A673 (cell line): ENCODE results near the gene SORCS1. TPM values are rescaled to one million over a fixed set of nuclear protein-coding genes. Genes with fewer than 3 reads are reported as not detected.

Experiments
- BruUV-seq: library from RNA; stranded (reverse); fragments of 400-500 nt; replicated peaks from 2 replicates; lab custom pipeline; 2021; lab: Mats Ljungman, UMichigan
- CTCF ChIA-PET: fragments of 300-600 bp; sonication (Branson Sonifier 250); formaldehyde crosslinking; loops from one replicate; lab custom pipeline; 2022; ENCODE audit warnings: antibody characterized with exemption; lab: Charles Lee
- POLR2A ChIA-PET: fragments of 300-600 bp; sonication (Branson Sonifier 250); formaldehyde crosslinking; loops from one replicate; lab custom pipeline; 2022; ENCODE audit warnings: antibody characterized with exemption; ENCODE audit not compliant: low non-redundant PET; lab: Charles Lee
- DNase-seq: peaks from one replicate; pipeline ENCODE4 v3.0.0-alpha.2; 2015; ENCODE audit warnings: low spot score
- H3K27ac ChIP-seq: fragments of 200-600 bp; sonication (generic); 2 replicates; pipeline ENCODE4 v1.5.1; 2016; ENCODE audit warnings: mixed run types, low read depth, mild to moderate bottlenecking, mixed read lengths, antibody characterized with exemption, low read length; ENCODE audit not compliant: poor library complexity, severe bottlenecking
- H3K27me3 ChIP-seq: fragments of 200-600 bp; sonication (generic); replicated peaks from 2 replicates; pipeline ENCODE4 v1.6.1; 2017; ENCODE audit warnings: mixed run types, low read depth, mild to moderate bottlenecking, mixed read lengths, antibody characterized with exemption, low read length; ENCODE audit not compliant: insufficient read depth, poor library complexity
- H3K36me3 ChIP-seq: fragments of 200-600 bp; sonication (generic); 2 replicates; pipeline ENCODE4 v1.6.1; 2016; ENCODE audit warnings: mixed run types, mild to moderate bottlenecking, mixed read lengths, antibody characterized with exemption, low read length; ENCODE audit not compliant: insufficient read depth, poor library complexity, severe bottlenecking
- H3K4me1 ChIP-seq: fragments of 200-600 bp; sonication (generic); 2 replicates; pipeline ENCODE4 v1.6.1; 2017; ENCODE audit warnings: mixed run types, mild to moderate bottlenecking, mixed read lengths, antibody characterized with exemption, low read length; ENCODE audit not compliant: insufficient read depth, poor library complexity, severe bottlenecking
- H3K4me3 ChIP-seq: fragments of 200-600 bp; sonication (generic); 2 replicates; pipeline ENCODE4 v1.5.1; 2016; ENCODE audit warnings: low read depth, mixed run types, mild to moderate bottlenecking, mixed read lengths, low read length; ENCODE audit not compliant: poor library complexity, severe bottlenecking
- H3K9me3 ChIP-seq: fragments of 200-600 bp; sonication (generic); 2 replicates; pipeline ENCODE4 v1.6.1; 2016; ENCODE audit warnings: mixed run types, low read depth, mild to moderate bottlenecking, mixed read lengths, antibody characterized with exemption, low read length; ENCODE audit not compliant: poor library complexity, severe bottlenecking
- EZH2 ChIP-seq: fragments of 200-600 bp; sonication (generic); IDR thresholded peaks from 2 replicates; pipeline ENCODE4 v1.6.1; 2017; ENCODE audit warnings: borderline replicate concordance, low read depth, mild to moderate bottlenecking, mixed read lengths, antibody characterized with exemption, low read length; ENCODE audit not compliant: poor library complexity, severe bottlenecking
- intact Hi-C: fragments of 100-400 bp; cut with micrococcal nuclease; formaldehyde crosslinking; loops from one replicate; pipeline ENCODE4 v1.10.0; 2022; ENCODE audit not compliant: unreplicated experiment
- total RNA-seq: library from RNA; stranded (reverse); gene quantifications from 2 replicates; pipeline ENCODE4 v1.2.3, GENCODE V29; 2021
- TF ChIP-seq, protein P1 (sequence below): fragments of 300-800, 200-600 bp; sonication (generic); conservative IDR thresholded peaks from 2 replicates; pipeline ENCODE4 v1.5.1; 2017; ENCODE audit warnings: low read depth, mild to moderate bottlenecking, antibody characterized with exemption, low read length, moderate library complexity, mixed read lengths

SORCS1 gene
- total RNA-seq, 1 experiment from 2014 or later: 0.34 TPM

DNA sequence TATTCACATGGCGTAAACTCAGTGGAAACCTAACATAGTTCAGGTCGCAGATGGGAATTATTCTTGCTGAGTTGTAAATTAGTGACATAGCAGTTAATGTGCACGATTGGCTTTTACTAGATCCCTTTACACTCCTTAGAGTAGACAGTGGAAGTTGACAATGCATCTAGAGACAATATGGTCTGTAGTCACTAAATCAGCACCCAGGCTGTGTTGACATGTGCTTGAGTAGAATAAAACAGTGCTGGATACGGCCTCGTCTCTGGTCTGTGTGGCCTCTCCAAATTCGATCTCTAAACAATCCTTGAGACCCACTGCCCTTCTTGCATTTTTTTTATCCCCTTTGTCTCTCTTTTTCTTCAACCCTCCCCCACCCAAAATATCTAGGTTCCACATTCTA is 615.7 kb downstream of the SORCS1 start:
- no peaks in the 10 kb centered on the region for H3K36me3 ChIP-seq
- no peaks in the 10 kb centered on the region for H3K27me3 ChIP-seq
- no peak for TF ChIP-seq EZH2
- TF ChIP-seq, protein P1, sequence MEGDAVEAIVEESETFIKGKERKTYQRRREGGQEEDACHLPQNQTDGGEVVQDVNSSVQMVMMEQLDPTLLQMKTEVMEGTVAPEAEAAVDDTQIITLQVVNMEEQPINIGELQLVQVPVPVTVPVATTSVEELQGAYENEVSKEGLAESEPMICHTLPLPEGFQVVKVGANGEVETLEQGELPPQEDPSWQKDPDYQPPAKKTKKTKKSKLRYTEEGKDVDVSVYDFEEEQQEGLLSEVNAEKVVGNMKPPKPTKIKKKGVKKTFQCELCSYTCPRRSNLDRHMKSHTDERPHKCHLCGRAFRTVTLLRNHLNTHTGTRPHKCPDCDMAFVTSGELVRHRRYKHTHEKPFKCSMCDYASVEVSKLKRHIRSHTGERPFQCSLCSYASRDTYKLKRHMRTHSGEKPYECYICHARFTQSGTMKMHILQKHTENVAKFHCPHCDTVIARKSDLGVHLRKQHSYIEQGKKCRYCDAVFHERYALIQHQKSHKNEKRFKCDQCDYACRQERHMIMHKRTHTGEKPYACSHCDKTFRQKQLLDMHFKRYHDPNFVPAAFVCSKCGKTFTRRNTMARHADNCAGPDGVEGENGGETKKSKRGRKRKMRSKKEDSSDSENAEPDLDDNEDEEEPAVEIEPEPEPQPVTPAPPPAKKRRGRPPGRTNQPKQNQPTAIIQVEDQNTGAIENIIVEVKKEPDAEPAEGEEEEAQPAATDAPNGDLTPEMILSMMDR: no peak
- no TSS peak for BruUV-seq
- peak overlapping the region; percentile 51 for H3K4me3 ChIP-seq
- peaks cover 62% of the 10 kb centered on the region for H3K4me1 ChIP-seq
- H3K9me3 ChIP-seq: no peaks in the 10 kb centered on the region
- H3K27ac ChIP-seq: peak overlapping the region; percentile 90
- intact Hi-C loops: no loop called here
- POLR2A ChIA-PET: no interaction called here
- no peak for DNase-seq
- CTCF ChIA-PET: no interaction called here

DNA sequence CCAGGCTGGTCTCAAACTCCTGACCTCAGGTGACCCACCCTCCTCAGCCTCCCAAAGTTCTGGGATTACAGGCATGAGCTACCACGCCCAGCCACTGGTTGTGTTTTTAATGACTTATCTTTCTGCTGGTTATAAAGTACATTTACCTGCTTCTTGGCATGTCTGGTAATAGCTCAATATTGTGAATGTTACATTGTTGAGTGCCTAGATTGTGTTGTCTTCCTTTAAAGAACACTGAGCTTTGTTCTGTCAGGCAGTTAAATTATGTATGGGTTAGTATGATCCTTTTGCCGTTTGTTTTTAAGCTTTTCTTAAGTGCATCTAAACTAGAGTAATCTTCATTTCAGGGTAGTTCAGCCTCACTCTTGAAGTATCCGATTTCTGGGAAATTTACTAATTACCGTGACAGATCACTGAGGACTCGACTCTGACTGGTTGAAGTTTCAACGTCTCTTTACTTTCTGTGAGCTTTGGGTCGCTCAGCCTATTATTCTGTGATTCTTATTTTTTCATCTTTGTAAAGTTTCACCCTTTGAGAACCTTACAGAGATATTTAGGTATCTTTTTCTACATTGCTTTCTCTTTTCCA is 617.4 kb downstream of the SORCS1 start:
- BruUV-seq: no TSS peak
- no peaks in the 10 kb centered on the region for H3K9me3 ChIP-seq
- TF ChIP-seq EZH2: no peak
- TF ChIP-seq, protein P1: no peak
- ChIA-PET POLR2A (no interaction called here), CTCF (no interaction called here)
- intact Hi-C loops: no loop called here
- peaks cover 58% of the 10 kb centered on the region for H3K4me1 ChIP-seq
- peak; percentile 80 for DNase-seq
- H3K27ac ChIP-seq: peak overlapping the region; percentile 90
- peak overlapping the region; percentile 51 for H3K4me3 ChIP-seq
- H3K36me3 ChIP-seq: no peaks in the 10 kb centered on the region
- H3K27me3 ChIP-seq: no peaks in the 10 kb centered on the region

DNA sequence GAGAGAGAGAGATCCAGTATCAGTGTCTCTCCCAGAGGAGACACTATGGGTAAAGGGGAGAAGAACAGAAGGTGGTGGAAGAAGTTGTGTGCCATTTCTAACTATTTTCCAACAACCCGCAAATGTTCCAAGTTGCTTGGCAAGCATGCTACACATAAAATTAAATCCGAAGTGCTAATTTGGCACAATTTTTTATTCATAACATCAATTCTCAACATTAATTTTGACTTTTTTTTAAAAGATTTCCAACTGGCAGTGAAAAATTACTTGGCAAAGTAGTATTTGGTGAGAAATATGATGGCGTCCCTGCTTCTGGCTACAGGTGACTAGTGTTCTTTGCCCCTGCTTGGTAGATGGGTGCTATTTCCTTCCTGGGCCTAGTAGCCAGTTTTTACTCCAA is 622.0 kb downstream of the SORCS1 start:
- ChIA-PET POLR2A (no interaction called here), CTCF (no interaction called here)
- intact Hi-C loops: no loop called here
- Histone ChIP-seq H3K27me3 (no peaks in the 10 kb centered on the region), H3K9me3 (no peaks in the 10 kb centered on the region), H3K36me3 (no peaks in the 10 kb centered on the region), H3K4me3 (no peak overlapping the region), H3K4me1 (peaks cover 67% of the 10 kb centered on the region), H3K27ac (peak overlapping the region; percentile 10)
- TF ChIP-seq, protein P1: no peak
- no peak for TF ChIP-seq EZH2
- no TSS peak for BruUV-seq
- DNase-seq: no peak
